HepG2 (cell line): ENCODE results near the gene PRICKLE3. TPM values are rescaled to one million over a fixed set of nuclear protein-coding genes. Genes with fewer than 3 reads are reported as not detected.

ENCODE experiments used
- AFF4 ChIP-seq: sonication (generic); formaldehyde crosslinking; IDR thresholded peaks from 2 replicates; pipeline ENCODE4 v1.4.0; 2020; ENCODE audit warnings: missing genetic modification reagents
- CBX1 ChIP-seq: IDR thresholded peaks from one replicate; pipeline ENCODE4 v1.6.1; 2016; ENCODE audit warnings: antibody characterized with exemption, low read depth
- CTCF ChIP-seq: sonication (generic); formaldehyde crosslinking; IDR thresholded peaks from 2 replicates; pipeline ENCODE4 v1.5.0; 2020; ENCODE audit warnings: mild to moderate bottlenecking, missing genetic modification reagents, moderate library complexity
- HINFP ChIP-seq: sonication (generic); formaldehyde crosslinking; IDR thresholded peaks from 2 replicates; pipeline ENCODE4 v1.4.0; 2020; ENCODE audit warnings: low read depth, mild to moderate bottlenecking, missing genetic modification reagents
- HIVEP1 ChIP-seq: sonication (generic); formaldehyde crosslinking; IDR thresholded peaks from 2 replicates; pipeline ENCODE4 v1.4.0; 2020; ENCODE audit warnings: mild to moderate bottlenecking, missing genetic modification reagents
- KAT2B ChIP-seq: fragments of 150-350 bp; IDR thresholded peaks from 2 replicates; pipeline ENCODE4 v1.6.1; 2014; ENCODE audit warnings: low read depth, low read length, borderline replicate concordance
- MXD1 ChIP-seq: sonication (generic); formaldehyde crosslinking; IDR thresholded peaks from 2 replicates; pipeline ENCODE4 v1.4.0; 2020; ENCODE audit warnings: mild to moderate bottlenecking, missing genetic modification reagents
- POLR2AphosphoS5 ChIP-seq: IDR thresholded peaks from 2 replicates; pipeline ENCODE4 v1.6.1; 2012; ENCODE audit warnings: low read depth, low read length
- RORA ChIP-seq: sonication (generic); formaldehyde crosslinking; IDR thresholded peaks from 2 replicates; pipeline ENCODE4 v1.5.0; 2020; ENCODE audit warnings: mild to moderate bottlenecking, missing genetic modification reagents, moderate library complexity
- SMC3 ChIP-seq: IDR thresholded peaks from 2 replicates; pipeline ENCODE4 v1.6.1; 2011; ENCODE audit warnings: low read length, improper control_type of control experiment
- SRSF4 ChIP-seq: fragments of 200-400 bp; formaldehyde crosslinking; IDR thresholded peaks from one replicate; pipeline ENCODE4 v1.6.1; 2018; ENCODE audit warnings: mild to moderate bottlenecking, low read depth, low read length, moderate library complexity; ENCODE audit not compliant: poor library complexity, severe bottlenecking
- ZNF275 ChIP-seq: sonication (generic); formaldehyde crosslinking; IDR thresholded peaks from 2 replicates; pipeline ENCODE4 v1.8.0; 2022; ENCODE audit warnings: missing genetic modification reagents, mild to moderate bottlenecking, inconsistent platforms, borderline replicate concordance
- ZNF557 ChIP-seq: sonication (generic); formaldehyde crosslinking; IDR thresholded peaks from 2 replicates; pipeline ENCODE4 v1.4.0; 2020; ENCODE audit warnings: missing genetic modification reagents
- ZZZ3 ChIP-seq: sonication (generic); formaldehyde crosslinking; IDR thresholded peaks from 2 replicates; pipeline ENCODE4 v1.4.0; 2020; ENCODE audit warnings: missing genetic modification reagents, mild to moderate bottlenecking, borderline replicate concordance
- polyA plus RNA-seq, 8 experiments: library from polyadenylated mRNA; depleted of rRNA in 3 of 8; stranded (reverse) in 7 of 8; unstranded in 1 of 8; fragments of >200 nt; fragmentation: Illumina TruSeq in 4 of 8; extraction: Trizol in 4 of 8; gene quantifications; 2 replicates each; pipeline versions ENCODE4 v1.2.1 to v1.2.3, GENCODE V29; 2011 to 2016; ENCODE audit warnings: low read depth in 4 of 8, missing spikeins in 1 of 8, mixed read lengths in 1 of 8; ENCODE audit not compliant: insufficient read depth in 1 of 8
- total RNA-seq, 5 experiments: library from RNA; depleted of rRNA; stranded (reverse); fragments of >200 nt; fragmentation: Illumina TruSeq; extraction: Trizol; gene quantifications; 2 replicates each; pipeline ENCODE4 v1.2.3, GENCODE V29; 2016; ENCODE audit warnings: low read depth in 1 of 5

Gene PRICKLE3
- total and polyA plus RNA-seq, 2 of the 13 experiments (the other 11 are each of a cell fraction or from before 2014, with no cell fraction given) = 2.6 TPM

- TF ChIP-seq AFF4 (CRISPR knock-in tag) = no peak
- TF ChIP-seq ZNF275 = no peak
- no peak for TF ChIP-seq CBX1
- no peak for TF ChIP-seq ZNF557 (CRISPR knock-in tag)
- no peak for TF ChIP-seq RORA (CRISPR knock-in tag)
- no peak for TF ChIP-seq POLR2AphosphoS5
- no peak for TF ChIP-seq ZZZ3 (CRISPR knock-in tag)
- peak; percentile 17; the same call in 1 of the 2 replicates for TF ChIP-seq SMC3
- TF ChIP-seq CTCF = peak; percentile 64
- no peak for TF ChIP-seq SRSF4
- TF ChIP-seq HINFP (CRISPR knock-in tag) = no peak
- no peak for TF ChIP-seq MXD1
- TF ChIP-seq HIVEP1 (CRISPR knock-in tag) = no peak
- TF ChIP-seq KAT2B = no peak
Measured at GRCh38 chrX:49192722-49193328, 6.7 kb upstream of the PRICKLE3 start (continued).
